Astrocyte of the cerebellum (primary cell): ENCODE data around the gene ERBB4.
"Not testable (repeated sequence)": the region's sequence is repeated elsewhere in the genome, so short reads cannot be mapped to it uniquely, and the experiment has no call there.

ENCODE experiments used
- DNase-seq: peaks from one replicate; pipeline ENCODE4 v3.0.0-alpha.2; 2011; ENCODE audit warnings: low read depth
- H3K4me3 ChIP-seq: 2 replicates; pipeline ENCODE4 v1.5.1; 2011; ENCODE audit warnings: mild to moderate bottlenecking, low read depth, low read length, moderate library complexity
- CTCF ChIP-seq: IDR thresholded peaks from 2 replicates; pipeline ENCODE4 v1.5.1; 2012; ENCODE audit warnings: low read length, low read depth, moderate library complexity, mild to moderate bottlenecking; ENCODE audit errors: missing control alignments
- in situ Hi-C: cut with HindIII; loops from 2 replicates; pipeline ENCODE4 v1.10.0; 2017; ENCODE audit warnings: low sequenced_read_pairs

ERBB4 gene

GRCh38 chr2:212484563-212485080, 54.0 kb downstream of the ERBB4 start:
- in situ Hi-C loops = no loop called here
- DNase-seq = peak; percentile 15
- H3K4me3 ChIP-seq = no peak overlapping the region
- peak; percentile 21 for TF ChIP-seq CTCF

GRCh38 chr2:212480447-212480846, 58.2 kb downstream of the ERBB4 start:
- no peak overlapping the region for H3K4me3 ChIP-seq
- DNase-seq = no peak
- in situ Hi-C loops = no loop called here
- TF ChIP-seq CTCF = no peak

GRCh38 chr2:212477571-212477970, 61.0 kb downstream of the ERBB4 start:
- no peak for TF ChIP-seq CTCF
- in situ Hi-C loops = no loop called here
- H3K4me3 ChIP-seq = no peak overlapping the region
- DNase-seq = no peak

- in situ Hi-C loops = no loop called here
- no peak for TF ChIP-seq CTCF
- H3K4me3 ChIP-seq = no peak overlapping the region
- no peak for DNase-seq
Measured at GRCh38 chr2:212473211-212473610, 65.4 kb downstream of the ERBB4 start.

GRCh38 chr2:212467551-212467950, 71.1 kb downstream of the ERBB4 start:
- H3K4me3 ChIP-seq, DNase-seq, in situ Hi-C loops: not testable (repeated sequence)

GRCh38 chr2:212465456-212465855, 73.1 kb downstream of the ERBB4 start:
- no peak for TF ChIP-seq CTCF
- no peak for DNase-seq
- no peak overlapping the region for H3K4me3 ChIP-seq
- in situ Hi-C loops = no loop called here

- DNase-seq, H3K4me3 ChIP-seq, in situ Hi-C loops: not testable (repeated sequence)
Measured at GRCh38 chr2:212461708-212462107, 76.9 kb downstream of the ERBB4 start.

GRCh38 chr2:212454149-212454548, 84.5 kb downstream of the ERBB4 start:
- no peak overlapping the region for H3K4me3 ChIP-seq
- in situ Hi-C loops = no loop called here
- no peak for TF ChIP-seq CTCF
- DNase-seq = no peak
